Esophagus squamous epithelium (tissue), 5 donors: ENCODE data around the gene TRIP12. TPM values are rescaled to one million over a fixed set of nuclear protein-coding genes. Genes with fewer than 3 reads are reported as not detected.

Experiments used
- DNase-seq: peaks from one replicate; lab custom pipeline; 2025; lab: John Stamatoyannopoulos, UW
- H3K27ac ChIP-seq, 4 donors: fragments of 200-600 bp; sonication (generic); one replicate each; pipeline ENCODE4 v1.5.1; 2016 to 2019; ENCODE audit warnings: mild to moderate bottlenecking in 1 of 4
- H3K27me3 ChIP-seq, 4 donors: fragments of 200-600 bp; sonication (generic); 1 replicate in 3 of 4; 2 replicates in 1 of 4; pipeline versions ENCODE4 v1.5.1 to v1.6.0; 2017 to 2021; ENCODE audit warnings: antibody characterized with exemption in 1 of 4
- H3K36me3 ChIP-seq, 3 donors: fragments of 200-600 bp; sonication (generic); one replicate each; pipeline ENCODE4 v1.5.1; 2016 to 2019
- H3K4me1 ChIP-seq, 3 donors: fragments of 200-600 bp; sonication (generic); one replicate each; pipeline ENCODE4 v1.5.1; 2017 to 2019
- H3K4me3 ChIP-seq, 4 donors: fragments of 200-600 bp; sonication (generic); 1 replicate in 3 of 4; 2 replicates in 1 of 4; pipeline ENCODE4 v1.5.1; 2016 to 2019; ENCODE audit warnings: mild to moderate bottlenecking in 2 of 4, moderate library complexity in 1 of 4
- H3K9me3 ChIP-seq, 3 donors: fragments of 200-600 bp; sonication (generic); one replicate each; pipeline ENCODE4 v1.5.1; 2016 to 2019
- POLR2A ChIP-seq, 4 donors: fragments of 450-650 bp; IDR thresholded peaks; one replicate each; pipeline ENCODE4 v1.6.1; 2017; ENCODE audit warnings: antibody characterized with exemption in 4 of 4, mild to moderate bottlenecking in 4 of 4, moderate library complexity in 3 of 4
- WGBS, 2 donors: methylation state at CpG; one replicate each; pipeline ENCODE4 v1.1.5; 2018; 5-methylcytosine and 5-hydroxymethylcytosine counted together
- intact Hi-C: fragments of 100-400 bp; cut with DNase I; formaldehyde crosslinking; loops from one replicate; pipeline ENCODE4 v1.15.0; 2022
- total RNA-seq, 4 donors: library from RNA; depleted of rRNA; stranded (reverse); fragments of >200 nt; gene quantifications; one replicate each; pipeline ENCODE4 v1.1.0, GENCODE V29; 2016
- TF ChIP-seq, protein P1 (sequence below), 6 experiments: fragments of 450-650 bp in 4 of 6; fragments of 200-600 bp in 2 of 6; sonication (generic) in 2 of 6; IDR thresholded peaks; one replicate each; pipeline ENCODE4 v1.5.1; 2016 to 2019; ENCODE audit warnings: antibody characterized with exemption in 6 of 6, mild to moderate bottlenecking in 4 of 6, moderate library complexity in 4 of 6
- donor health status: DM: yes; HTN: yes; CAD: no.

TRIP12 gene
- total RNA-seq, 4 donors from 2014 or later: 84.8 to 174 (median 125) TPM

DNA sequence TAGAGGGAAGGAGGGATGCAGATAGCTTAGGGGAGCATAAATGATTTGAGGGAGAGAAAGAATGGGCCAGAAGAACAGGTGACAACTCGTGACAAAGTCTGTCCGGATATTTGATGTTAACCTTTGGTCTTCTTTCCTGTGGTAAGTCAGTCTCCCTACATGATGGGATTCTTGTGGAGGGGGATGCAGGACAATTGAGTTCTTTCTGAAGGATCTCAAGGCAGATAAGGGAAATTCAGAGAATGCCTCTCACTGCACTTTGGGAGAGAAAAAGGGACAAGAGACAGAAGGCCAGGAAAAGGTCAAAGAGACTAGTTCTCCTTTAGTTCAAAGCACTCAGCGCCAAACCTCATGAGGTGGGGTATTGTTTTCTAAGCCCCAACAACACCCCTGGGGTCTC is 34.7 kb upstream of the TRIP12 start:
- 83 to 84% methylated on average over 3 of the region's 3 CpGs for WGBS, 2 donors
- Histone ChIP-seq H3K36me3 (no peaks in the 10 kb centered on the region), H3K27me3 (no peaks in the 10 kb centered on the region), H3K27ac (no peak overlapping the region), H3K4me3 (no peak overlapping the region), H3K4me1 (no peaks in the 10 kb centered on the region), H3K9me3 (no peaks in the 10 kb centered on the region)
- intact Hi-C loops: no loop called here
- no peak for DNase-seq
- no peak for TF ChIP-seq POLR2A (IDR thresholded peaks at IDR 0.05)

DNA sequence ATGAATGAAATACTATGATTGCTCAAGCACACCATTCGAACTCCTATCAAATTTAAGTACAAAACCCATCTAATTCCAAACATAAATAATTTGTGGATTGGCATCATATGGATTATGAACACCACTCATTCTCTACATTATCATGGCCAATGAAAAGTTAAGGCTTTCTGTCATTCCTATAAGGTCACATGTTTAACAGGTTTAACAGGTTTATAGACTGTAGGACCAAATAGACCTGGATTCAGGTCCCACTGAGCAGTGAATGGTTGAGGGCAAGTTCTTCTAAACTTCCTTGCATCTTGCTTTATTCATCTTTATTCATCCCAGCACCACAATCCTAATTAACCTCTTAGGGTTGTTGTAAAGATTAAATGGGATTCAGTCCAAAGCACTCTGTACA is 33.9 kb upstream of the TRIP12 start:
- WGBS, 2 donors: 84 to 94% methylated on average over 1 of the region's 1 CpG
- DNase-seq: no peak
- H3K27me3 ChIP-seq: no peaks in the 10 kb centered on the region

GRCh38 chr2:229952256-229952835 is 30.5 kb upstream of the TRIP12 start:
- Histone ChIP-seq H3K4me1 (no peaks in the 10 kb centered on the region), H3K27me3 (no peaks in the 10 kb centered on the region), H3K4me3 (no peak overlapping the region), H3K27ac (no peak overlapping the region), H3K9me3 (no peaks in the 10 kb centered on the region), H3K36me3 (no peaks in the 10 kb centered on the region)
- intact Hi-C loops: no loop called here
- WGBS, 2 donors: 93 to 94% methylated on average over 5 of the region's 6 CpGs
- TF ChIP-seq POLR2A (IDR thresholded peaks at IDR 0.05): no peak
- TF ChIP-seq, protein P1, sequence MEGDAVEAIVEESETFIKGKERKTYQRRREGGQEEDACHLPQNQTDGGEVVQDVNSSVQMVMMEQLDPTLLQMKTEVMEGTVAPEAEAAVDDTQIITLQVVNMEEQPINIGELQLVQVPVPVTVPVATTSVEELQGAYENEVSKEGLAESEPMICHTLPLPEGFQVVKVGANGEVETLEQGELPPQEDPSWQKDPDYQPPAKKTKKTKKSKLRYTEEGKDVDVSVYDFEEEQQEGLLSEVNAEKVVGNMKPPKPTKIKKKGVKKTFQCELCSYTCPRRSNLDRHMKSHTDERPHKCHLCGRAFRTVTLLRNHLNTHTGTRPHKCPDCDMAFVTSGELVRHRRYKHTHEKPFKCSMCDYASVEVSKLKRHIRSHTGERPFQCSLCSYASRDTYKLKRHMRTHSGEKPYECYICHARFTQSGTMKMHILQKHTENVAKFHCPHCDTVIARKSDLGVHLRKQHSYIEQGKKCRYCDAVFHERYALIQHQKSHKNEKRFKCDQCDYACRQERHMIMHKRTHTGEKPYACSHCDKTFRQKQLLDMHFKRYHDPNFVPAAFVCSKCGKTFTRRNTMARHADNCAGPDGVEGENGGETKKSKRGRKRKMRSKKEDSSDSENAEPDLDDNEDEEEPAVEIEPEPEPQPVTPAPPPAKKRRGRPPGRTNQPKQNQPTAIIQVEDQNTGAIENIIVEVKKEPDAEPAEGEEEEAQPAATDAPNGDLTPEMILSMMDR (IDR thresholded peaks at IDR 0.05): no peak
- no peak for DNase-seq

More for the DNA sequence above, 33.9 kb upstream of the TRIP12 start:
- Histone ChIP-seq H3K36me3 (no peaks in the 10 kb centered on the region), H3K27ac (no peak overlapping the region), H3K9me3 (no peaks in the 10 kb centered on the region), H3K4me1 (no peaks in the 10 kb centered on the region), H3K4me3 (no peak overlapping the region)
- intact Hi-C loops: no loop called here
- no peak for TF ChIP-seq POLR2A (IDR thresholded peaks at IDR 0.05)
- TF ChIP-seq, protein P1 (IDR thresholded peaks at IDR 0.05): no peak

DNA sequence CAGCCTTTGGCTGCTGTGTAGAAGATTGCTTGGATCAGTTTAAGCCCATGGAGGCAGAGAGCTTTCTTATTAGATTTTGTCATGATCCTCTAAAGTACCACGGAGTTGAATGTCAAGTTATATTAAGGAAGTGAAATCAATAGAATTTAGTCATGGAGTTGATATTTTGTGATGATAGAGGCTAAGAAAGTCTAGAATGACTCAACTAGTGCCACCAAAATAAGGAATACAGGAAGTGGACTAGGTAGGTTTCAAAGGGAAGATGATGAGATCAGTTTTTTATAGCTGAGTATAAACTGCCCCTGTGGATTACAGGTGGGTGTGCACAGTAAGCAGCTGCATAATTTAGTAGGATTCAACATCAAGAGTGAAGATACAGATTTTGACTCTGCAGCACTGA is 25.7 kb upstream of the TRIP12 start:
- TF ChIP-seq POLR2A (IDR thresholded peaks at IDR 0.05): no peak
- TF ChIP-seq, protein P1 (IDR thresholded peaks at IDR 0.05): no peak
- Histone ChIP-seq H3K36me3 (no peaks in the 10 kb centered on the region), H3K9me3 (no peaks in the 10 kb centered on the region), H3K4me1 (no peaks in the 10 kb centered on the region), H3K27me3 (no peaks in the 10 kb centered on the region), H3K27ac (no peak overlapping the region), H3K4me3 (no peak overlapping the region)
- intact Hi-C loops: no loop called here
- 62 to 81% methylated on average over 1 of the region's 1 CpG for WGBS, 2 donors
- no peak for DNase-seq

GRCh38 chr2:229945975-229946374 is 24.2 kb upstream of the TRIP12 start:
- H3K27ac ChIP-seq: no peak overlapping the region
- intact Hi-C loops: no loop called here
- no peaks in the 10 kb centered on the region for H3K4me1 ChIP-seq
- no peak overlapping the region for H3K4me3 ChIP-seq
- H3K27me3 ChIP-seq: no peaks in the 10 kb centered on the region
- H3K36me3 ChIP-seq: no peaks in the 10 kb centered on the region
- TF ChIP-seq, protein P1 (IDR thresholded peaks at IDR 0.05): no peak
- no peak for TF ChIP-seq POLR2A (IDR thresholded peaks at IDR 0.05)
- no peak for DNase-seq
- H3K9me3 ChIP-seq: no peaks in the 10 kb centered on the region
- 90 to 94% methylated on average over 8 of the region's 8 CpGs for WGBS, 2 donors
